ENCODE data around the gene MED27.

DNA sequence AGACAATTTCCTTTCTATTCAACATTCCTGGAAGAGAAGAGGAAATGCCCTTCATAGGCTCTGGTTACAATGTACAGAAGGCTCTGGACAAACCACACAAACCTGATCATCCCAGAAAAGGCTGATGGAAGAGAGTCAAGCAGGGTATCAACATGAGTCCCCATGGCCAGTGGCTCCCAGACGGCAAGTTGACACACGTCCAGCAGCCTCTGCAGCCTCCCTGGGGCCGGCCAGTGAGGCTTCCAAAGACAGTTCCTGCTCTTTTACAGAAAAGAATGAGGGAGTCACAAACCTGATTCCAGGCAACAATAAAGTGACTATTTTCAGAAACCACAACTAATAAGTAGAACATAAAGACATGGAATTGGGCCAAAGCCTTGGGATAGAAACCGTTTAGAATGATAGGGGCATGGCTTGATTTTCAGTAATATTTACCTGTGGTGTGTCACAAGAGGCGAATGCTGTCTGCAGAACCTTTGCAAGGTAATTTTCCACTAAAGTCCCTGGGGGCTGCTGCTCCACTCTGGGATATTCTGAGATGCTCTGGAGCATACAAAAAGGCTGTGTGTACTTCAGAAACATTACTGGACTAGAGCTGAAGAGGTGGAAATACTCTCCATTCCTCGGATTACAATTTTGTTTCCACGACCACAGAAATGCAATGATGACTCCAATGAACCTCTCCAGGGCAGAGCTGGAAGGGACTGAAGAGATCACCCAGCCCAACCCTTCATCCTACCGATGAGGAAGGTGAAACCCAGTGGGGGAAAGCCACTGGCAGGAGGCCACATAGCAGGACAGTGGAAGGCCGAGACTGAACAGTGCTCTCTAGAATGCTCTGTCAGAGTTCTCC, 10.4 kb downstream of the MED27 start:
- TF ChIP-seq, protein P1, sequence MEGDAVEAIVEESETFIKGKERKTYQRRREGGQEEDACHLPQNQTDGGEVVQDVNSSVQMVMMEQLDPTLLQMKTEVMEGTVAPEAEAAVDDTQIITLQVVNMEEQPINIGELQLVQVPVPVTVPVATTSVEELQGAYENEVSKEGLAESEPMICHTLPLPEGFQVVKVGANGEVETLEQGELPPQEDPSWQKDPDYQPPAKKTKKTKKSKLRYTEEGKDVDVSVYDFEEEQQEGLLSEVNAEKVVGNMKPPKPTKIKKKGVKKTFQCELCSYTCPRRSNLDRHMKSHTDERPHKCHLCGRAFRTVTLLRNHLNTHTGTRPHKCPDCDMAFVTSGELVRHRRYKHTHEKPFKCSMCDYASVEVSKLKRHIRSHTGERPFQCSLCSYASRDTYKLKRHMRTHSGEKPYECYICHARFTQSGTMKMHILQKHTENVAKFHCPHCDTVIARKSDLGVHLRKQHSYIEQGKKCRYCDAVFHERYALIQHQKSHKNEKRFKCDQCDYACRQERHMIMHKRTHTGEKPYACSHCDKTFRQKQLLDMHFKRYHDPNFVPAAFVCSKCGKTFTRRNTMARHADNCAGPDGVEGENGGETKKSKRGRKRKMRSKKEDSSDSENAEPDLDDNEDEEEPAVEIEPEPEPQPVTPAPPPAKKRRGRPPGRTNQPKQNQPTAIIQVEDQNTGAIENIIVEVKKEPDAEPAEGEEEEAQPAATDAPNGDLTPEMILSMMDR (IDR thresholded peaks at IDR 0.05), result no peak
- TF ChIP-seq, protein P2, sequence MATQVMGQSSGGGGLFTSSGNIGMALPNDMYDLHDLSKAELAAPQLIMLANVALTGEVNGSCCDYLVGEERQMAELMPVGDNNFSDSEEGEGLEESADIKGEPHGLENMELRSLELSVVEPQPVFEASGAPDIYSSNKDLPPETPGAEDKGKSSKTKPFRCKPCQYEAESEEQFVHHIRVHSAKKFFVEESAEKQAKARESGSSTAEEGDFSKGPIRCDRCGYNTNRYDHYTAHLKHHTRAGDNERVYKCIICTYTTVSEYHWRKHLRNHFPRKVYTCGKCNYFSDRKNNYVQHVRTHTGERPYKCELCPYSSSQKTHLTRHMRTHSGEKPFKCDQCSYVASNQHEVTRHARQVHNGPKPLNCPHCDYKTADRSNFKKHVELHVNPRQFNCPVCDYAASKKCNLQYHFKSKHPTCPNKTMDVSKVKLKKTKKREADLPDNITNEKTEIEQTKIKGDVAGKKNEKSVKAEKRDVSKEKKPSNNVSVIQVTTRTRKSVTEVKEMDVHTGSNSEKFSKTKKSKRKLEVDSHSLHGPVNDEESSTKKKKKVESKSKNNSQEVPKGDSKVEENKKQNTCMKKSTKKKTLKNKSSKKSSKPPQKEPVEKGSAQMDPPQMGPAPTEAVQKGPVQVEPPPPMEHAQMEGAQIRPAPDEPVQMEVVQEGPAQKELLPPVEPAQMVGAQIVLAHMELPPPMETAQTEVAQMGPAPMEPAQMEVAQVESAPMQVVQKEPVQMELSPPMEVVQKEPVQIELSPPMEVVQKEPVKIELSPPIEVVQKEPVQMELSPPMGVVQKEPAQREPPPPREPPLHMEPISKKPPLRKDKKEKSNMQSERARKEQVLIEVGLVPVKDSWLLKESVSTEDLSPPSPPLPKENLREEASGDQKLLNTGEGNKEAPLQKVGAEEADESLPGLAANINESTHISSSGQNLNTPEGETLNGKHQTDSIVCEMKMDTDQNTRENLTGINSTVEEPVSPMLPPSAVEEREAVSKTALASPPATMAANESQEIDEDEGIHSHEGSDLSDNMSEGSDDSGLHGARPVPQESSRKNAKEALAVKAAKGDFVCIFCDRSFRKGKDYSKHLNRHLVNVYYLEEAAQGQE (IDR thresholded peaks at IDR 0.05; ENCODE audit: insufficient read depth in 1 of 2, low read depth in 2 of 2, low read length in 1 of 2), result no peak
- TF ChIP-seq POLR2AphosphoS5 (IDR thresholded peaks at IDR 0.05; ENCODE audit: low read depth, low read length), result no peak
- TF ChIP-seq SIN3A (IDR thresholded peaks at IDR 0.05; ENCODE audit: borderline replicate concordance, insufficient read depth, low read depth, low read length), result no peak
- no peak for TF ChIP-seq TCF7L2 (IDR thresholded peaks at IDR 0.05; ENCODE audit: low read depth, low read length)

Data from Panc1 (cell line).